Measurements from ENCODE around the gene PPARA.

DNA sequence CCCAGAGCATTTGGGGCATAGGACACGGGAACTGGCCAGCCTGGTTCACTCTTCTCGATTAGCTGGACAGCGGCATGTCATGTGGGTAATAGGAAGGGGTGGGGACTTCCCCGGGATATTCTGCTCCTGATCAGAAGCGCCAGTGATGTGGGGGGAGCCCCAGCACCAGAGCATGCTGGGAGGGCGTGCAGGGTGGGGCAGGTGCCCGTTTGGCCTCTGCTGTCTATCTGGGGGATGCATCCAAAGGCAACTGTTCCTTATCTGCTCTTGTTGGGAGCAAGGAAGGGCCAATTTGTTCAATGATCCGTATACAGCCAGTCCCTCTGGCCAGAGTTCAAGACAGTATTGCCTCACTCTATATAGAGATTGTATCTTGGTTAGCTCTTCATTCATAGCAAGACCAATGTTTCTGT is 43.6 kb downstream of the PPARA start:
- no peak for TF ChIP-seq BMI1 (IDR thresholded peaks at IDR 0.05; ENCODE audit: low read length)
- no peak for TF ChIP-seq MXI1 (IDR thresholded peaks at IDR 0.05; ENCODE audit: low read depth, low read length)
- TF ChIP-seq HDAC2 (IDR thresholded peaks at IDR 0.05), result no peak; the same call in 1 of the 2 replicates

All from K562 (cell line).